PFSK-1 (cell line): ENCODE measurements around the gene CRADD.

Experiments
- FOXP2 ChIP-seq: optimal IDR thresholded peaks from 2 replicates; pipeline ENCODE3; 2011; ENCODE audit warnings: borderline replicate concordance, control low read depth, inconsistent platforms; ENCODE audit not compliant: insufficient read depth; ENCODE audit errors: extremely low read length, extremely low read depth
- POLR2AphosphoS5 ChIP-seq: IDR thresholded peaks from 2 replicates; pipeline ENCODE4 v1.6.1; 2012; ENCODE audit warnings: low read depth, mild to moderate bottlenecking, control low read depth, low read length, moderate library complexity
- SIN3A ChIP-seq: IDR thresholded peaks from 2 replicates; pipeline ENCODE4 v1.6.1; 2012; ENCODE audit warnings: mild to moderate bottlenecking, low read length, moderate library complexity, borderline replicate concordance; ENCODE audit not compliant: insufficient read depth
- TAF1 ChIP-seq: IDR thresholded peaks from 2 replicates; pipeline ENCODE4 v1.6.1; 2012; ENCODE audit warnings: low read length, control low read depth, borderline replicate concordance; ENCODE audit not compliant: insufficient read depth
- TF ChIP-seq, protein P1 (sequence below), 2 experiments: IDR thresholded peaks; 2 replicates each; pipeline versions ENCODE4 v1.6.1 to v1.8.0; 2011 to 2012; ENCODE audit warnings: low read depth in 2 of 2, low read length in 2 of 2, control low read depth in 1 of 2, inconsistent platforms in 1 of 2, mild to moderate bottlenecking in 1 of 2, moderate library complexity in 1 of 2; ENCODE audit not compliant: insufficient read depth in 1 of 2

GRCh38 chr12:93727911-93728310 lies 50.7 kb downstream of the CRADD start:
- no peak for TF ChIP-seq TAF1
- no peak for TF ChIP-seq SIN3A
- TF ChIP-seq, protein P1, sequence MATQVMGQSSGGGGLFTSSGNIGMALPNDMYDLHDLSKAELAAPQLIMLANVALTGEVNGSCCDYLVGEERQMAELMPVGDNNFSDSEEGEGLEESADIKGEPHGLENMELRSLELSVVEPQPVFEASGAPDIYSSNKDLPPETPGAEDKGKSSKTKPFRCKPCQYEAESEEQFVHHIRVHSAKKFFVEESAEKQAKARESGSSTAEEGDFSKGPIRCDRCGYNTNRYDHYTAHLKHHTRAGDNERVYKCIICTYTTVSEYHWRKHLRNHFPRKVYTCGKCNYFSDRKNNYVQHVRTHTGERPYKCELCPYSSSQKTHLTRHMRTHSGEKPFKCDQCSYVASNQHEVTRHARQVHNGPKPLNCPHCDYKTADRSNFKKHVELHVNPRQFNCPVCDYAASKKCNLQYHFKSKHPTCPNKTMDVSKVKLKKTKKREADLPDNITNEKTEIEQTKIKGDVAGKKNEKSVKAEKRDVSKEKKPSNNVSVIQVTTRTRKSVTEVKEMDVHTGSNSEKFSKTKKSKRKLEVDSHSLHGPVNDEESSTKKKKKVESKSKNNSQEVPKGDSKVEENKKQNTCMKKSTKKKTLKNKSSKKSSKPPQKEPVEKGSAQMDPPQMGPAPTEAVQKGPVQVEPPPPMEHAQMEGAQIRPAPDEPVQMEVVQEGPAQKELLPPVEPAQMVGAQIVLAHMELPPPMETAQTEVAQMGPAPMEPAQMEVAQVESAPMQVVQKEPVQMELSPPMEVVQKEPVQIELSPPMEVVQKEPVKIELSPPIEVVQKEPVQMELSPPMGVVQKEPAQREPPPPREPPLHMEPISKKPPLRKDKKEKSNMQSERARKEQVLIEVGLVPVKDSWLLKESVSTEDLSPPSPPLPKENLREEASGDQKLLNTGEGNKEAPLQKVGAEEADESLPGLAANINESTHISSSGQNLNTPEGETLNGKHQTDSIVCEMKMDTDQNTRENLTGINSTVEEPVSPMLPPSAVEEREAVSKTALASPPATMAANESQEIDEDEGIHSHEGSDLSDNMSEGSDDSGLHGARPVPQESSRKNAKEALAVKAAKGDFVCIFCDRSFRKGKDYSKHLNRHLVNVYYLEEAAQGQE (IDR thresholded peaks at IDR 0.05; ENCODE audit: insufficient read depth in 1 of 2, low read depth in 2 of 2, low read length in 2 of 2), result no peak
- no peak for TF ChIP-seq POLR2AphosphoS5
- no peak for TF ChIP-seq FOXP2
